IPS-20b (cell line): ENCODE data around the gene IL31RA.
"Not testable (repeated sequence)": the region's sequence is repeated elsewhere in the genome, so short reads cannot be mapped to it uniquely, and the experiment has no call there.

Experiments
- H3K27ac ChIP-seq: one replicate; pipeline ENCODE4 v1.5.1; 2013; ENCODE audit warnings: low read length
- H3K27me3 ChIP-seq: 2 replicates; pipeline ENCODE4 v1.6.1; 2013; ENCODE audit warnings: mild to moderate bottlenecking, low read length, inconsistent platforms; ENCODE audit not compliant: insufficient read depth
- H3K36me3 ChIP-seq: 2 replicates; pipeline ENCODE4 v1.6.1; 2013; ENCODE audit warnings: low read depth, mild to moderate bottlenecking, inconsistent platforms, low read length, moderate library complexity; ENCODE audit not compliant: insufficient read depth
- H3K4me1 ChIP-seq: 2 replicates; pipeline ENCODE4 v1.6.1; 2013; ENCODE audit warnings: mild to moderate bottlenecking, control low read depth, inconsistent platforms, low read length, moderate library complexity; ENCODE audit not compliant: insufficient read depth
- H3K4me3 ChIP-seq: 2 replicates; pipeline ENCODE4 v1.5.1; 2013; ENCODE audit warnings: mild to moderate bottlenecking, low read length, inconsistent platforms
- H3K9ac ChIP-seq: 2 replicates; pipeline ENCODE4 v1.6.1; 2013; ENCODE audit warnings: low read depth, mild to moderate bottlenecking, inconsistent platforms, low read length, moderate library complexity
- H3K9me3 ChIP-seq: 2 replicates; pipeline ENCODE4 v1.6.1; 2013; ENCODE audit warnings: mild to moderate bottlenecking, low read depth, low read length, inconsistent platforms; ENCODE audit not compliant: insufficient read depth

IL31RA gene

DNA sequence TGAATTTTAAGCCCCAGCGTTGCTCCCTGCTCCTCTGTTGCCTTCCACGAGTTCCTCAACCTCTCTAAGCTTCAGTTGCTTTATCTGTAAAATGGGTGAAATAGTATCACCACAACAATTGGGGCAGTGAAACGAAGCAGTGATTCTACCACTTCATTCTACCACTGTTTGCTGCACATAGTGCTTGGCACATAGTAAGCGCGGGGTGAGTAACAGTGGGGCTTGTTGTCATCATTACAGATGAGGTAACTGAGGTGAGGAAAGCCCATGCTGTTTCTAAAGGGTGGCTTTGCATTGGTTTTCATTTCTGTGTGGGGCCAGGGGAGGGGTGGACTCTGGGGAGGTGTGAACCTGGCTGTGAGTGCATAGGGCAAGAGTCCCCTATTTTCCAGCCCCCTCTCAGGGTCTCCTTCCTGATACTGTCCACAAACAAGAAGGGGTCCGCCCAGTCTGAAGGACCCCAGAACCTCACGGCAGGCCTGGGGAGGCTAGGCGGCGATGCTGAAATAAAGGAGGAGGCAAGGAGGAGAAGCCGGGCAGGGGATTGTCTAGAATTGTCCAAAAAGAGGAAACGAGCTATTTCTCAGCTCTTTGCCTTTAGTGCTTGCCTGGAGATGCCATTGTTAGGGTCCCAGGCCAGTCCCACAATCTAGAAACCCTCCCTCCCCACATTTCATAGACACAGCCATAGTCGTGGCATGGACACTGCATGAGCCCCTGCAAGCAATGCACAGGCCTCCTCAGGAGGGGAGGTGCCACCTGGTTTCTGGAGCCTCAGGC lies 78.1 kb downstream of the IL31RA start:
- no peaks in the 10 kb centered on the region for H3K4me1 ChIP-seq
- H3K4me3 ChIP-seq = no peak overlapping the region
- no peaks in the 10 kb centered on the region; the same call in 1 of the 2 replicates for H3K9me3 ChIP-seq
- H3K9ac ChIP-seq = no peak overlapping the region
- H3K27ac ChIP-seq = no peak overlapping the region
- H3K36me3 ChIP-seq = no peaks in the 10 kb centered on the region
- H3K27me3 ChIP-seq = no peaks in the 10 kb centered on the region

DNA sequence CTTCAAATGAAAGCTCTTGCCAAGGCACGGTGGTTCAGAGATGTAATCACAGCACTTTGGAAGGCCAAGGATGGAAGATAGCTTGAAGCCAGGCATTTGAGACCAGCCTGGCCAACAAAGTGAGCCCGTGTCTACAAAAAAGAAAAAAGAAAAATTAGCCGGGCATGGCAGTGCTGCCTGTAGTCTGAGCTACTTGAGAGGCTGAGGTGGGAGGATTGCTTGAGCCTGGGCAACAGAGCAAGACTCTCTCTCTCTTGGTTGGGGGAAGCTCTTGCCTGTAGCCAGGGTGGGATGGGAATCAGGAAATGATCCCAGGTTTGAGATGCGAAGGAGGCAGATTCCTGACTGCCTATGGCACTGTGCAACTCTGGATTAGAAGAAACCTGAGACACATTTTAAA lies 81.5 kb downstream of the IL31RA start:
- no peak overlapping the region for H3K27ac ChIP-seq
- no peaks in the 10 kb centered on the region for H3K36me3 ChIP-seq
- H3K9ac ChIP-seq = no peak overlapping the region
- no peak overlapping the region for H3K4me3 ChIP-seq
- no peaks in the 10 kb centered on the region for H3K9me3 ChIP-seq
- no peaks in the 10 kb centered on the region for H3K27me3 ChIP-seq
- no peaks in the 10 kb centered on the region for H3K4me1 ChIP-seq

DNA sequence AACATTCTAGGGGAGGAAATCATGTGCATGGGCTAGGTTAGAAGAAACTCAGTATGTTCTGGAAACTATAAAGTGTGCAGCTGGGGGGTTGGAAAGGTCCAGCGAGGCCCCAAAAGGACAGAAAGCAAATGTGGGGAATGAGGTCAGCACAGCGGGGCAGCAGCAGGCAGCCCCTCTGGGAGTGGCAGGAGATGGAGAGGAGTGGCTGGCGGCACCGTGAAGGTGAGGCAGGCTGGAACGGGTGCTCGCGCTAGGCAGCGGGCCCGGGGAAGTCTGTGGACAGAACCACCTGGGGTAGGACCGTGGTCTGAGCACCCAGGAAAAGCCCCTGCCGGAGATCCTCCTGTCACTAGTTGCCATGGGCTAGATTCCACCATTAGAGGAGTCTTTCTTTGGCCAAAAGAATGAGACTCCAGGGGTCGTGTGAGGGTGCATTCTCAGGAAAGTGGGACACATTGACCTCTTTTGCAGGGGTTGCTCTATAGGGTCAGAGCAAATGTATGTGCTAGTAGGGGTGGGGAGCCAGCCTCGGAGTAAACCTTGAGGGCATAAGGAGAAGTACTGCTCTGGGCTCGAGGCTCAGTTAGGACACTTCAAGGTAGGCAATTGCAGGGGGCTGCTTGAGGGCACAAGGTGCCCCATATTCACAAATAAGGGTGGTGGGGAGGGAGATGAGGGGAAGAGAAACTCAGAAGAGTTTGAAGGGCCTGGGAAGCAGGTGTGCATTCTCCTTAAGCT lies 82.4 kb downstream of the IL31RA start:
- H3K9me3 ChIP-seq = no peaks in the 10 kb centered on the region
- no peak overlapping the region for H3K4me3 ChIP-seq
- H3K27me3 ChIP-seq = no peaks in the 10 kb centered on the region
- no peak overlapping the region for H3K27ac ChIP-seq
- no peaks in the 10 kb centered on the region for H3K4me1 ChIP-seq
- H3K36me3 ChIP-seq = no peaks in the 10 kb centered on the region
- H3K9ac ChIP-seq = no peak overlapping the region

DNA sequence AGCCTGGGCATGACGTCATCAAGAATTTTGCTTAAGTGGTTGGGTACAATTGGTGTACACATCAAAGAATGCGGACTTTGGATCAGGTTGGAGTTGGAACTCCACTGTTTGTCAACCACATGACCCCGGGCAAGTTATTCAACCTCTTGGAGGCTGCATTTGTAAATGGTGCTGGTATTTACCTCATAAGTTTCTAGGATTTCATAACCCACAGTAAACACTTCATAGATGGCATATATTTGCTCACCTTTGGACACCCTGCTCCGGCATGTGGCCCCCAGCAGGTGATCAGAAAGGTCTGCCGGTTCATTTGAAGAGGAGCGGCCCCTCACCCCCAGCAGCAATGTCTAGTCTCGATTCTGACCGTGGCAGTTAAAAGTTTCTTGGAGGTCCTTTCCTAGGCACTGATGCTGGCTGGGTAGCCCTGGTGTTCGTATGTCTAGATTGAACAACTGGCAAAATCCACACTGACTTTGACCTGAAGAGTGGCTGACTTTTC lies 83.0 kb downstream of the IL31RA start:
- Histone ChIP-seq H3K27ac (no peak overlapping the region), H3K4me3 (no peak overlapping the region), H3K9me3 (no peaks in the 10 kb centered on the region), H3K4me1 (no peaks in the 10 kb centered on the region), H3K36me3 (no peaks in the 10 kb centered on the region), H3K27me3 (no peaks in the 10 kb centered on the region), H3K9ac (no peak overlapping the region)

DNA sequence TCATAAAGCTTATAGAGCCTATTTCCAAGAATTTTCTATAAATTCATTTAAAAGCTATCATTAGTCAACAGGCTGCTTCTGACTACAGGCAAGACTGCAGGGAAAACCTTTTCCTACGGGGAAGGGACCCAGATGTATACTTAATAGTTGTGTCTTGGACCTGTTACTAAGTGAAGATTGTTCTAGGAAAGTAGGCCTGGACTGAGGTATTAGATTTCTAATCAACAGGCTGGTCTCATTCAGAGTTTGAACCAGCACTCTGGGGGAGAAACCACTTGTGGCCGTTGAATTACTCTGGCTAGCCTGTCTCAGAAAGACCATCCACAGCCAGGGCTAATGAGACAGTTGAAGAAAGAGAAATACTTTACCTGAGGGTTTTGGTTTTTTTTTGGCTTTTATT lies 83.6 kb downstream of the IL31RA start:
- no peak overlapping the region for H3K27ac ChIP-seq
- no peaks in the 10 kb centered on the region for H3K27me3 ChIP-seq
- H3K9me3 ChIP-seq = no peaks in the 10 kb centered on the region
- no peak overlapping the region for H3K9ac ChIP-seq
- no peaks in the 10 kb centered on the region for H3K4me1 ChIP-seq
- H3K36me3 ChIP-seq = no peaks in the 10 kb centered on the region
- H3K4me3 ChIP-seq = no peak overlapping the region

- H3K27ac ChIP-seq = no peak overlapping the region
- peaks cover 2% of the 10 kb centered on the region for H3K36me3 ChIP-seq
Measured at GRCh38 chr5:55935371-55935770, 84.2 kb downstream of the IL31RA start.

DNA sequence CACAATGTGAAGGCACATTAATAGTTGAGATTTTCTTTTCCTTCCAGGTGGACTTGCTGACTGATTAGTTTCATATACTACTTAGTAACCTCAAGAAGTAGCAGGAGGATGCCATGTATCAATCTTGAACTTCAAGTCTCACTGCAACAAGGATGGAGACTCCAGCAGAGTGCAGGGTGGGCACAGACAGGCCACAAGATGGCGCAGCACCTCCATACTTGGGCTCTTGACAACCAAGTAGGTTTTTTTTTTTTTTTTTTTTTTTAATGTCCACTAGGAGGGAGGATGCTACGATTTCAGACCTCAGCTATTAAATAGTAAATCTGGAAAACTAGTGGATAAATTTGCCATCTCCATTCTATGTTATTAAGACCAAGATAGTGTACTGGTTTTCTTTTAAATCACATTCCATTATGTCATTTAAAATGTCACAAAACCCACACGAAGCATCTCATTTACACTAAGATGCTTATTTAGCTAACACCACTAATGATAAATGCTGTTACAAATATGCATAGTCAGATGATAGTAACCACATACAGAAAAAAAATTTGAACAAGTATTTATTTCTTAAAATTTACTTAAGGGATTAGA lies 85.0 kb downstream of the IL31RA start:
- Histone ChIP-seq H3K27ac (no peak overlapping the region), H3K4me1 (no peaks in the 10 kb centered on the region)

More at GRCh38 chr5:55935371-55935770, 84.2 kb downstream of the IL31RA start:
- H3K4me3 ChIP-seq = no peak overlapping the region
- no peak overlapping the region for H3K9ac ChIP-seq
- no peaks in the 10 kb centered on the region for H3K9me3 ChIP-seq
- H3K27me3 ChIP-seq = no peaks in the 10 kb centered on the region
- no peaks in the 10 kb centered on the region for H3K4me1 ChIP-seq

GRCh38 chr5:55937598-55937997 lies 86.4 kb downstream of the IL31RA start:
- not testable (repeated sequence) for H3K4me3 ChIP-seq, H3K4me1 ChIP-seq, H3K9me3 ChIP-seq, H3K9ac ChIP-seq, H3K27me3 ChIP-seq, H3K27ac ChIP-seq
- peaks cover 18% of the 10 kb centered on the region for H3K36me3 ChIP-seq

More for the DNA sequence above, 85.0 kb downstream of the IL31RA start:
- no peak overlapping the region for H3K4me3 ChIP-seq
- H3K27me3 ChIP-seq = no peaks in the 10 kb centered on the region
- H3K9me3 ChIP-seq = no peaks in the 10 kb centered on the region
- peaks cover 6% of the 10 kb centered on the region for H3K36me3 ChIP-seq
- no peak overlapping the region for H3K9ac ChIP-seq

DNA sequence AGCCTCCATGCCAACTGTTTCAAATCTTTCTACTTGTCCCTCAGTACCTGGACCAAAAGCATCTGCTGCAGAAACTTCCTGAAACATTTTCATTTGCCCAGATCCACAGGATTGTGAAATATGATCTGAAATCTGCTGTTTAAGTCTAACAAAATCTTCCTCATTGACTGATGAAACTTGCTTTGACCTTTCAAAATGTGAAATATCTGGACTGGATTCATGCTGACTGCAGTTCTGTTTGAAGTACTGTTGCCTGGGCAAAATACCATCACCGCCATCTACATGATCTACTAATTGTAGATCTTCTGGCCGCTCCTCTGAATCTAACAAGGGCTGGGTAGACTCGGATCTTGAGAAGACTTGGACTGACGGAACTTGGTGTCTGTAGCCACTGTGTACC lies 90.0 kb downstream of the IL31RA start:
- H3K4me3 ChIP-seq, H3K4me1 ChIP-seq, H3K9me3 ChIP-seq, H3K9ac ChIP-seq, H3K27me3 ChIP-seq, H3K27ac ChIP-seq: not testable (repeated sequence)
- H3K36me3 ChIP-seq = peaks cover 24% of the 10 kb centered on the region

DNA sequence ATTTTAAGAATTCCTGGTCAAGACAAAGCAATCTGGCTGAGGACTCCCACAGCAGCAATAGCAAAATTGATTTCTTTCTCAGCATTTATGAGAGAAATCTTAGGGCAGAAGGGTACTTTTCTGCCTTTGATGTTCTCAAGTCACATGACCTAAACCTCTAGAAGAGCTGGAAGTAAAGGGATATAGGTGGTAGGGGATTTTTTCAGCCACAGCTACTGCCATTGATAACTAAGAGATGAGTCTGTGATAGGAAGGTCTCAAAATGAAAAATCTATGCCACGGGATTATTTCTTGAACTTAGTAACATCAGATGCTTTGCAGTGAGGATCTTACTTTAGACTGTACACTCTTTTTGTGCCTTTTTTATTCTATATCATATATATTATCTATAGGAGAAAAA lies 108.1 kb downstream of the IL31RA start:
- no peaks in the 10 kb centered on the region for H3K27me3 ChIP-seq
- no peak overlapping the region for H3K4me3 ChIP-seq
- no peaks in the 10 kb centered on the region for H3K4me1 ChIP-seq
- H3K36me3 ChIP-seq = peaks cover 28% of the 10 kb centered on the region
- H3K9me3 ChIP-seq = no peaks in the 10 kb centered on the region
- no peak overlapping the region for H3K27ac ChIP-seq
- H3K9ac ChIP-seq = no peak overlapping the region

- Histone ChIP-seq H3K9ac (no peak overlapping the region), H3K27ac (no peak overlapping the region), H3K27me3 (no peaks in the 10 kb centered on the region), H3K4me1 (no peaks in the 10 kb centered on the region), H3K4me3 (no peak overlapping the region), H3K9me3 (no peaks in the 10 kb centered on the region), H3K36me3 (peaks cover 17% of the 10 kb centered on the region)
Measured at GRCh38 chr5:55960779-55961178, 109.6 kb downstream of the IL31RA start.

- H3K36me3 ChIP-seq = peaks cover 12% of the 10 kb centered on the region
- H3K9ac ChIP-seq = no peak overlapping the region
- H3K27ac ChIP-seq = no peak overlapping the region
- H3K27me3 ChIP-seq = no peaks in the 10 kb centered on the region
- no peak overlapping the region for H3K4me3 ChIP-seq
- H3K9me3 ChIP-seq = no peaks in the 10 kb centered on the region
- no peaks in the 10 kb centered on the region for H3K4me1 ChIP-seq
Measured at GRCh38 chr5:55965525-55965924, 114.4 kb downstream of the IL31RA start.
